Mucosa of descending colon (tissue), 3 donors: ENCODE measurements around the gene EPYC. TPM values are rescaled to one million over a fixed set of nuclear protein-coding genes. Genes with fewer than 3 reads are reported as not detected.

Source experiments
- ATAC-seq: fragments of 200-7000 bp; cut with Tn5 transposase; one replicate; pipeline ENCODE4 v1.9.1; 2020; ENCODE audit warnings: mild to moderate bottlenecking, moderate library complexity
- DNase-seq, 3 donors: peaks; one replicate each; pipeline ENCODE4 v3.0.0-alpha.2; 2020
- H3K36me3 ChIP-seq: fragments of 200-600 bp; one replicate; pipeline ENCODE4 v1.8.0; 2021; ENCODE audit warnings: low read depth, mild to moderate bottlenecking
- H3K4me1 ChIP-seq: fragments of 200-600 bp; one replicate; pipeline ENCODE4 v1.8.0; 2021; ENCODE audit warnings: low read depth, mild to moderate bottlenecking
- H3K4me3 ChIP-seq: fragments of 200-600 bp; one replicate; pipeline ENCODE4 v1.8.0; 2021; ENCODE audit warnings: mild to moderate bottlenecking
- H3K9me3 ChIP-seq: fragments of 200-600 bp; one replicate; pipeline ENCODE4 v1.8.0; 2021; ENCODE audit warnings: mild to moderate bottlenecking
- intact Hi-C, 2 donors: fragments of 100-400 bp; cut with DNase I in 1 of 2; cut with micrococcal nuclease in 1 of 2; formaldehyde crosslinking; loops; one replicate each; pipeline versions ENCODE4 v1.11.0 to v1.11.1; 2022; cut with DNase I, micrococcal nuclease
- total RNA-seq, 3 donors: library from RNA; stranded (reverse); fragmentation: NEBNext Ultra II Directional in 2 of 3; extraction: Animal tissue kit (Norgen Biotek cat#: 25700) in 2 of 3; gene quantifications; one replicate each; pipeline versions ENCODE4 v1.2.1 to v1.2.4, GENCODE V29; 2021 to 2023
- TF ChIP-seq, protein P1 (sequence below): fragments of 200-600 bp; IDR thresholded peaks from one replicate; pipeline ENCODE4 v1.8.0; 2022; ENCODE audit warnings: antibody characterized with exemption, mild to moderate bottlenecking
- donor health status: DM: no; HTN: no; CAD: no; lungs with moderate emphysema.
- donor health status: DM: no; HTN: no; CAD: no.
- donor health status: DM: no; HTN: yes; CAD: no.

EPYC gene
- total RNA-seq, 3 donors from 2014 or later = not detected

DNA sequence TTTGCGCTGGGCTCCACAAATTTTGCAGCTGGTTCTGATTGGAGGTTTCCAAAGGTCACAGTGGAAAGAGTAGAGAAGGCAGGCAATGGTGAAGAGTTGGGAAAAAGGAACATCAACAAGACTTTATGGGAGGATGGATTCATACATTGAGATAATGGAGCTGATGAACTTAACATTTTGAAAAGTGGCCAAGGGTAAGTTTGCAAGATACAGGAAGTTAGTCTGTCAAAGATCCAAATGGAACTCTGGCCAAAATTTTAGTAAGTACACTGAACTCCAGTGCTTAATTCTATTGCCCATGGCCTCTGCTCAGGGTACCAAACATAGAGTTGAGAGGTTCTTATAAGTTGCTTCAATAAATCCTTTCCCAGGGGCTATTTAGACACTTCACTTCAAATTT, 65.4 kb downstream of the EPYC start:
- no peaks in the 10 kb centered on the region for H3K36me3 ChIP-seq
- H3K9me3 ChIP-seq = no peaks in the 10 kb centered on the region
- TF ChIP-seq, protein P1, sequence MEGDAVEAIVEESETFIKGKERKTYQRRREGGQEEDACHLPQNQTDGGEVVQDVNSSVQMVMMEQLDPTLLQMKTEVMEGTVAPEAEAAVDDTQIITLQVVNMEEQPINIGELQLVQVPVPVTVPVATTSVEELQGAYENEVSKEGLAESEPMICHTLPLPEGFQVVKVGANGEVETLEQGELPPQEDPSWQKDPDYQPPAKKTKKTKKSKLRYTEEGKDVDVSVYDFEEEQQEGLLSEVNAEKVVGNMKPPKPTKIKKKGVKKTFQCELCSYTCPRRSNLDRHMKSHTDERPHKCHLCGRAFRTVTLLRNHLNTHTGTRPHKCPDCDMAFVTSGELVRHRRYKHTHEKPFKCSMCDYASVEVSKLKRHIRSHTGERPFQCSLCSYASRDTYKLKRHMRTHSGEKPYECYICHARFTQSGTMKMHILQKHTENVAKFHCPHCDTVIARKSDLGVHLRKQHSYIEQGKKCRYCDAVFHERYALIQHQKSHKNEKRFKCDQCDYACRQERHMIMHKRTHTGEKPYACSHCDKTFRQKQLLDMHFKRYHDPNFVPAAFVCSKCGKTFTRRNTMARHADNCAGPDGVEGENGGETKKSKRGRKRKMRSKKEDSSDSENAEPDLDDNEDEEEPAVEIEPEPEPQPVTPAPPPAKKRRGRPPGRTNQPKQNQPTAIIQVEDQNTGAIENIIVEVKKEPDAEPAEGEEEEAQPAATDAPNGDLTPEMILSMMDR = no peak
- DNase-seq (no peak), ATAC-seq (no peak)
- H3K4me1 ChIP-seq = no peaks in the 10 kb centered on the region
- H3K4me3 ChIP-seq = no peak overlapping the region
- intact Hi-C loops = no loop called here

DNA sequence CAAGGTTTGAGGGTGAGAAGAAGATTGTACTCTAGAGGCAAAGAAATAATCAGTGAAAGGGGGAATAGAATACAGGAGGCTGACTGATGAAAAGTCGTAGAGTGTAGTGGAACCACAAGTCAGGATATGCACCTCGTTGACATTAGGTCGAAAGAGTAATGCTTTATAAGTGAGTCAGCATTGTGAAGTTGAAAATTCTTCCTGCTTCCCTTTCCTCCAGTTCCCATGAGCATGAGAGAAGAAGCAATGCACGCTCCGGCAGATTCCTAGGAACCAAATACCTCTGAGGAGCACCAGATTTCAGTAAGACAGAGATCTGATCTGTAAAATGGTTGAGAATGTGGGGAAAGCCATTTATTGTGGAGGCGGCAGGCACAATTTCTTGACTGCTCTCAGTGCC, 66.3 kb downstream of the EPYC start:
- no peak for DNase-seq
- no peaks in the 10 kb centered on the region for H3K36me3 ChIP-seq
- intact Hi-C loops = no loop called here
- no peak overlapping the region for H3K4me3 ChIP-seq
- ATAC-seq = no peak
- TF ChIP-seq, protein P1 = no peak
- H3K9me3 ChIP-seq = no peaks in the 10 kb centered on the region
- H3K4me1 ChIP-seq = no peaks in the 10 kb centered on the region

DNA sequence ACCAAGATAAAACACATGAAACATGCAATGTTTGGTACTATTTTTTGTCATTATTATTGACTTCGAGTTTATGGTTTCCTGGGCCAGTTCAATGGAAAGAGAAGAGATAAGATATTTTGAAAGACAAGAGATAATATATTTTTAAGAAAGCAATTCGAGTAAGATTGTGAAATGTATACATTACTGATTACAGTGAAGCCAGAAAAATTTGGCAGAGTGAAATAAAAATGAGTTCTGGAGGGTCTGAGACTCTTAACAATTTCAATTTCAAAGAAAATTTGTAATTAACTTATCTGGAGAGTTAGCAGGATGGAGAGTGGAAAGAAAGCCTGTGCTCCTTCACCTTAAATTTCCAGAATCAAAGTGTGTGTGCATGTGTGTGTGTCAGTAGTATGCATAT, 67.1 kb downstream of the EPYC start:
- intact Hi-C loops = no loop called here
- ATAC-seq = no peak
- H3K36me3 ChIP-seq = no peaks in the 10 kb centered on the region
- H3K9me3 ChIP-seq = no peaks in the 10 kb centered on the region
- no peak overlapping the region for H3K4me3 ChIP-seq
- no peaks in the 10 kb centered on the region for H3K4me1 ChIP-seq
- TF ChIP-seq, protein P1 = no peak
- no peak for DNase-seq

DNA sequence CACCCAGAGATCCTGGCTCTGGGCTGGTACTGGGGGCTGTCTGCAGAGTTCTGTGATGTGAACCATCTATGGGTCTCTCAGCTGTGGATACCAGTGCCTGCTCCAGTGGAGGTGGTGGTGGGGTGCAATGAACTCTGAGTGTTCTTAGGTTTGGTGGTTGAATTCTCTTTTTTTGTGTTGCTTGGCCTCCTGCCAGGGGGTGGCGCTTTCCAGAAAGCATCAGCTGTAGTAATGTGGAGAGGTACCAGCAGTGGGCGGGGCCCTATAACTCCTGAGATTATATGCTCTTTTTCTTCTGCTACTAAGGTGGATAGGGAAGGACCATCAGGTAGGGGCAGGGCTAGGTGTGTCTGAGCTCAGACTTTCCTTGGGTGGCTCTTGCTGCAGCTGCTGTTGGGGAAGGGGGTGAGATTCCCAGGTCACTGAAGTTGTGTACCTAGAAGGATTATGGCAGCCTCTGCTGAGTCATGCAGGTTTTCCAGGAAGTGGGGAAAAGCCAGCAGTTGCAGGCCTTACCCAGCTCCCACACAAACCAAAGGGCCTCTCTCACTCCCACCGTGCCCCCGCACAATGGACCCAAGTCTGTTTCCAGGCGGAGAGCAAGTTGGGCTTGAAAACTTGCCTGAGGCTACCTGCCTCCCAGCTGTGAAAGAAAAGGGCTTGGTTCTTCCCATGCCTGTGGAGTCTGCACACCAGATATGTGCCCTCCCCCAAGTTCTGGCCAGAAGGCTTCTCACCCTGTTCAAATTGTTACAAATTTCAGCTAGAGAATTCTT, 68.4 kb downstream of the EPYC start:
- H3K4me1 ChIP-seq = no peaks in the 10 kb centered on the region
- no peak for ATAC-seq
- intact Hi-C loops = no loop called here
- peak in 1 of 3 donors; percentile 5 for DNase-seq
- H3K36me3 ChIP-seq = no peaks in the 10 kb centered on the region
- TF ChIP-seq, protein P1 = no peak
- H3K9me3 ChIP-seq = no peaks in the 10 kb centered on the region
- H3K4me3 ChIP-seq = no peak overlapping the region

DNA sequence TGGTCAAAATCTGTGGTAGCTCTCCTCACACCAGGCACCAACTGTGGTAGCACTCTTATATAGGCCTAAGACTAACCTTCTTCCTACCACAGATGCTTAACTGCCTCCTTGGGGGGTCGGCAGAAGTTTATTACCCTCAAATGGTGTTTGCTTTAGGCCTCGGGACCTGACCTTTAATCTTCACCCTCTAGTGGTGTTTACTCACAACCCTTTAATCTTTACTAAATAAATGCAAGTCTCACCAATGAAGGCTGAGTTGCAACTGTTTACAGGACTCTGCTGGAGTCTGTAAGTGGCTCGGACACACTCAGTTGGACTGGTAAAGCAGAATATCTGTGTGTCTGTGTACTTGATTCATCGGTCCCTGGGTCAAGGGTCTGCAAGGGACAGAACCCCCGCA, 79.2 kb downstream of the EPYC start:
- TF ChIP-seq, protein P1 = no peak
- peaks cover 15% of the 10 kb centered on the region for H3K9me3 ChIP-seq
- no peaks in the 10 kb centered on the region for H3K4me1 ChIP-seq
- intact Hi-C loops = no loop called here
- ATAC-seq (no peak), DNase-seq (no peak)
- H3K36me3 ChIP-seq = no peaks in the 10 kb centered on the region
- H3K4me3 ChIP-seq = no peak overlapping the region
